IMR-90 (cell line): ENCODE measurements around the gene RBBP7. TPM values are rescaled to one million over a fixed set of nuclear protein-coding genes. Genes with fewer than 3 reads are reported as not detected.

ENCODE experiments used
- ATAC-seq: fragments of 200-7000 bp; cut with Tn5 transposase; 2 replicates; pipeline ENCODE4 v1.9.1; 2020; ENCODE audit warnings: low read depth, mild to moderate bottlenecking, moderate library complexity
- BruUV-seq: library from RNA; stranded (reverse); fragments of 400-500 nt; replicated peaks from 2 replicates; lab custom pipeline; 2021; lab: Mats Ljungman, UMichigan
- CTCF ChIA-PET: fragments of 300-600 bp; formaldehyde crosslinking; extraction: SDS; loops from one replicate; lab custom pipeline; 2021; ENCODE audit warnings: antibody characterized with exemption; lab: Yijun Ruan, JAX
- POLR2A ChIA-PET: fragments of 300-600 bp; sonication (Branson Sonifier 250); formaldehyde crosslinking; loops from one replicate; lab custom pipeline; 2022; ENCODE audit warnings: antibody characterized with exemption; ENCODE audit not compliant: unreplicated experiment; lab: Charles Lee
- DNase-seq: peaks from one replicate; pipeline ENCODE4 v3.0.0; 2013
- H2AFZ ChIP-seq: replicated peaks from 2 replicates; pipeline ENCODE3; 2013; ENCODE audit warnings: low read length, mild to moderate bottlenecking; ENCODE audit not compliant: poor library complexity
- H2AK5ac ChIP-seq: 2 replicates; pipeline ENCODE4 v1.6.1; 2013; ENCODE audit warnings: low read depth, low read length, inconsistent platforms
- H2AK9ac ChIP-seq: replicated peaks from 2 replicates; pipeline ENCODE3; 2013; ENCODE audit warnings: mild to moderate bottlenecking, low read depth, low read length, moderate library complexity; ENCODE audit not compliant: poor library complexity
- H2BK120ac ChIP-seq: 2 replicates; pipeline ENCODE4 v1.6.1; 2013; ENCODE audit warnings: low read depth, low read length, inconsistent platforms
- H2BK15ac ChIP-seq: 3 replicates; pipeline ENCODE4 v1.6.1; 2013; ENCODE audit warnings: low read depth, low read length, inconsistent platforms
- H2BK20ac ChIP-seq: 2 replicates; pipeline ENCODE4 v1.6.1; 2013; ENCODE audit warnings: low read depth, mild to moderate bottlenecking, inconsistent platforms, low read length, moderate library complexity
- H2BK5ac ChIP-seq: 2 replicates; pipeline ENCODE4 v1.6.1; 2013; ENCODE audit warnings: mild to moderate bottlenecking, low read depth, low read length, inconsistent platforms; ENCODE audit not compliant: poor library complexity, severe bottlenecking
- H3K14ac ChIP-seq: replicated peaks from 2 replicates; pipeline ENCODE4 v1.6.1; 2013; ENCODE audit warnings: low read depth, low read length, inconsistent platforms
- H3K18ac ChIP-seq: 2 replicates; pipeline ENCODE4 v1.6.1; 2013; ENCODE audit warnings: low read depth, low read length, control low read depth
- H3K23ac ChIP-seq: 2 replicates; pipeline ENCODE4 v1.6.1; 2013; ENCODE audit warnings: low read depth, low read length, inconsistent platforms
- H3K27ac ChIP-seq: 2 replicates; pipeline ENCODE4 v1.5.1; 2013; ENCODE audit warnings: mild to moderate bottlenecking, control low read depth, low read length; ENCODE audit not compliant: insufficient read depth
- H3K27me3 ChIP-seq: 2 replicates; pipeline ENCODE4 v1.6.1; 2013; ENCODE audit warnings: low read length; ENCODE audit not compliant: control insufficient read depth, insufficient read depth
- H3K36me3 ChIP-seq: 2 replicates; pipeline ENCODE4 v1.6.1; 2013; ENCODE audit warnings: low read length, mixed read lengths; ENCODE audit not compliant: control insufficient read depth, insufficient read depth
- H3K4ac ChIP-seq: 2 replicates; pipeline ENCODE4 v1.6.1; 2013; ENCODE audit warnings: low read depth, low read length, inconsistent platforms
- H3K4me1 ChIP-seq: 2 replicates; pipeline ENCODE4 v1.6.1; 2013; ENCODE audit warnings: low read length, mixed read lengths; ENCODE audit not compliant: control insufficient read depth, insufficient read depth
- H3K4me2 ChIP-seq: 2 replicates; pipeline ENCODE4 v1.6.1; 2013; ENCODE audit warnings: low read depth, mild to moderate bottlenecking, control low read depth, low read length, moderate library complexity
- H3K4me3 ChIP-seq: 2 replicates; pipeline ENCODE4 v1.5.1; 2013; ENCODE audit warnings: low read depth, mild to moderate bottlenecking, control low read depth, low read length, moderate library complexity; ENCODE audit not compliant: insufficient read depth
- H3K56ac ChIP-seq: 2 replicates; pipeline ENCODE4 v1.6.1; 2013; ENCODE audit warnings: low read length, inconsistent platforms; ENCODE audit not compliant: insufficient read depth; ENCODE audit errors: extremely low read depth
- H3K79me1 ChIP-seq, 2 experiments: 2 replicates each; pipeline ENCODE4 v1.6.1; 2013; ENCODE audit warnings: low read length in 2 of 2, inconsistent platforms in 1 of 2, low read depth in 1 of 2
- H3K9ac ChIP-seq: 2 replicates; pipeline ENCODE4 v1.6.1; 2013; ENCODE audit warnings: low read depth, low read length, control low read depth
- H3K9me1 ChIP-seq: 2 replicates; pipeline ENCODE4 v1.6.1; 2013; ENCODE audit warnings: low read length, inconsistent platforms; ENCODE audit not compliant: insufficient read depth
- H3K9me3 ChIP-seq: 2 replicates; pipeline ENCODE4 v1.6.1; 2013; ENCODE audit warnings: low read length; ENCODE audit not compliant: control insufficient read depth, insufficient read depth
- H4K20me1 ChIP-seq: 2 replicates; pipeline ENCODE4 v1.6.1; 2013; ENCODE audit warnings: low read length, inconsistent platforms; ENCODE audit not compliant: insufficient read depth
- H4K5ac ChIP-seq: 2 replicates; pipeline ENCODE4 v1.6.1; 2013; ENCODE audit warnings: mild to moderate bottlenecking, low read depth, low read length, control low read depth
- H4K8ac ChIP-seq, 2 experiments: 2 replicates each; pipeline ENCODE4 v1.6.1; 2013; ENCODE audit warnings: low read depth in 2 of 2, low read length in 2 of 2, control low read depth in 1 of 2, inconsistent platforms in 1 of 2
- H4K91ac ChIP-seq: 2 replicates; pipeline ENCODE4 v1.6.1; 2013; ENCODE audit warnings: low read depth, low read length, inconsistent platforms; ENCODE audit not compliant: insufficient read depth
- CEBPB ChIP-seq: IDR thresholded peaks from 2 replicates; pipeline ENCODE4 v1.6.1; 2012; ENCODE audit warnings: low read depth, low read length, improper control_type of control experiment
- CHD1 ChIP-seq: IDR thresholded peaks from 2 replicates; pipeline ENCODE4 v1.6.1; 2012; ENCODE audit warnings: low read depth, low read length, improper control_type of control experiment
- CTCF ChIP-seq: conservative IDR thresholded peaks from 2 replicates; pipeline ENCODE4 v1.5.1; 2012; ENCODE audit warnings: mild to moderate bottlenecking, low read depth, low read length, improper control_type of control experiment
- MAFK ChIP-seq: IDR thresholded peaks from 2 replicates; pipeline ENCODE4 v1.6.1; 2012; ENCODE audit warnings: low read depth, low read length, improper control_type of control experiment
- MAZ ChIP-seq: IDR thresholded peaks from 2 replicates; pipeline ENCODE4 v1.6.1; 2012; ENCODE audit warnings: low read depth, mild to moderate bottlenecking, low read length, improper control_type of control experiment, moderate library complexity, borderline replicate concordance
- POLR2A ChIP-seq: IDR thresholded peaks from 2 replicates; pipeline ENCODE4 v1.6.1; 2012; ENCODE audit warnings: mild to moderate bottlenecking, low read depth, low read length
- SMC3 ChIP-seq: fragments of 150-350 bp; IDR thresholded peaks from 2 replicates; pipeline ENCODE4 v1.6.1; 2016; ENCODE audit warnings: low read depth, mild to moderate bottlenecking, antibody characterized with exemption, low read length, moderate library complexity
- WGBS, 2 experiments: methylation state at CpG; one replicate each; pipeline versions ENCODE4 v1.1.5 to v1.1.7; 2013; ENCODE audit warnings: missing lambda C conversion rate in 2 of 2; ENCODE audit not compliant: insufficient read length in 1 of 2; ENCODE audit errors: extremely low coverage in 2 of 2; 5-methylcytosine and 5-hydroxymethylcytosine counted together
- dilution Hi-C: fragments of 300-500 bp; cut with HindIII; formaldehyde crosslinking; loops from one replicate; pipeline ENCODE4 v1.14.3; 2018; ENCODE audit warnings: low sequenced_read_pairs; ENCODE audit not compliant: unreplicated experiment
- in situ Hi-C: fragments of 300-500 bp; cut with MboI; formaldehyde crosslinking; loops from 3 replicates; pipeline ENCODE4 v1.14.3; 2019; ENCODE audit warnings: low sequenced_read_pairs, inconsistent platforms, mixed read lengths
- intact Hi-C: fragments of 100-400 bp; cut with micrococcal nuclease; formaldehyde crosslinking; loops from 2 replicates; pipeline ENCODE4 v1.10.0; 2022
- polyA plus RNA-seq, 3 experiments: library from polyadenylated mRNA; depleted of rRNA; stranded (reverse); fragments of >200 nt; gene quantifications; 2 replicates each; pipeline ENCODE4 v1.2.3, GENCODE V29; 2012; ENCODE audit warnings: low replicate concordance in 1 of 3
- total RNA-seq: library from RNA; depleted of rRNA; stranded (reverse); fragments of >200 nt; gene quantifications from 2 replicates; pipeline ENCODE4 v1.2.3, GENCODE V29; 2012

The RBBP7 gene
- total and polyA plus RNA-seq, 2 of the 4 experiments (the other 2 are of a cell fraction), result 147 to 149 TPM

GRCh38 chrX:16825264-16826035 lies 44.7 kb downstream of the RBBP7 start:
- in situ Hi-C loops, result loop anchor here (10.0 to 25.0 kb wide), 2 partner anchors 229 to 862 kb away; no protein-coding TSS in a partner anchor
- no peak overlapping the region for H3K4me2 ChIP-seq

More at GRCh38 chrX:16825264-16826035, 44.7 kb downstream of the RBBP7 start:
- Histone ChIP-seq H3K36me3 (peaks cover 8% of the 10 kb centered on the region), H2AK9ac (no peak overlapping the region), H2BK120ac (no peak overlapping the region), H3K27me3 (no peaks in the 10 kb centered on the region; the same call in 1 of the 2 replicates), H3K56ac (no peak overlapping the region), H2BK15ac (no peak overlapping the region), H3K23ac (no peak overlapping the region), H3K18ac (no peak overlapping the region), H2BK20ac (no peak overlapping the region), H3K4me3 (no peak overlapping the region), H3K9me3 (no peaks in the 10 kb centered on the region), H4K20me1 (peaks cover 4% of the 10 kb centered on the region; the same call in 1 of the 2 replicates), H2BK5ac (no peak overlapping the region), H3K27ac (no peak overlapping the region), H3K9me1 (peaks cover 7% of the 10 kb centered on the region; the same call in 1 of the 2 replicates), H3K4me1 (peaks cover 11% of the 10 kb centered on the region), H4K8ac (no peak overlapping the region), H2AFZ (no peak overlapping the region), H3K9ac (no peak overlapping the region), H4K5ac (no peak overlapping the region), H4K91ac (no peak overlapping the region), H3K4ac (no peak overlapping the region), H2AK5ac (no peak overlapping the region), H3K14ac (no peak overlapping the region), H3K79me1 (peaks cover 0 to 8% of the 10 kb centered on the region in 2 experiments; a peak in 2 of 4 replicates)
- WGBS, 2 experiments, result no CpG with 5 or more reads among the region's 8 CpGs
- TF ChIP-seq SMC3, result no peak
- no peak for TF ChIP-seq MAZ
- TF ChIP-seq CEBPB, result peak; percentile 37; the same call in 1 of the 2 replicates
- no peak for TF ChIP-seq CTCF
- no peak for TF ChIP-seq MAFK
- TF ChIP-seq POLR2A, result no peak
- no peak for TF ChIP-seq CHD1
- intact Hi-C loops (loop anchor here (1.0 to 5.0 kb wide), 6 partner anchors 42 to 865 kb away; no protein-coding TSS in a partner anchor), dilution Hi-C loops (no loop called here)
- no TSS peak for BruUV-seq
- DNase-seq (peak; percentile 42), ATAC-seq (no peak)
- CTCF ChIA-PET, result interaction anchor here (0.6 to 2.0 kb wide), 9 partner anchors 10 to 1679 kb away, joined by 3 to 18 read pairs (median 4); no protein-coding TSS in a partner anchor
- POLR2A ChIA-PET, result interaction anchor here (0.6 kb wide), 1 partner anchor 9 kb away, joined by 3 read pairs; no protein-coding TSS in a partner anchor
